RPMI8226 (cell line): ENCODE results near the gene FBXW9.
"Not testable (repeated sequence)": the region's sequence is repeated elsewhere in the genome, so short reads cannot be mapped to it uniquely, and the experiment has no call there.

ENCODE experiments used
- DNase-seq: peaks from one replicate; pipeline ENCODE4 v3.0.0-alpha.2; 2015

Gene FBXW9

DNA sequence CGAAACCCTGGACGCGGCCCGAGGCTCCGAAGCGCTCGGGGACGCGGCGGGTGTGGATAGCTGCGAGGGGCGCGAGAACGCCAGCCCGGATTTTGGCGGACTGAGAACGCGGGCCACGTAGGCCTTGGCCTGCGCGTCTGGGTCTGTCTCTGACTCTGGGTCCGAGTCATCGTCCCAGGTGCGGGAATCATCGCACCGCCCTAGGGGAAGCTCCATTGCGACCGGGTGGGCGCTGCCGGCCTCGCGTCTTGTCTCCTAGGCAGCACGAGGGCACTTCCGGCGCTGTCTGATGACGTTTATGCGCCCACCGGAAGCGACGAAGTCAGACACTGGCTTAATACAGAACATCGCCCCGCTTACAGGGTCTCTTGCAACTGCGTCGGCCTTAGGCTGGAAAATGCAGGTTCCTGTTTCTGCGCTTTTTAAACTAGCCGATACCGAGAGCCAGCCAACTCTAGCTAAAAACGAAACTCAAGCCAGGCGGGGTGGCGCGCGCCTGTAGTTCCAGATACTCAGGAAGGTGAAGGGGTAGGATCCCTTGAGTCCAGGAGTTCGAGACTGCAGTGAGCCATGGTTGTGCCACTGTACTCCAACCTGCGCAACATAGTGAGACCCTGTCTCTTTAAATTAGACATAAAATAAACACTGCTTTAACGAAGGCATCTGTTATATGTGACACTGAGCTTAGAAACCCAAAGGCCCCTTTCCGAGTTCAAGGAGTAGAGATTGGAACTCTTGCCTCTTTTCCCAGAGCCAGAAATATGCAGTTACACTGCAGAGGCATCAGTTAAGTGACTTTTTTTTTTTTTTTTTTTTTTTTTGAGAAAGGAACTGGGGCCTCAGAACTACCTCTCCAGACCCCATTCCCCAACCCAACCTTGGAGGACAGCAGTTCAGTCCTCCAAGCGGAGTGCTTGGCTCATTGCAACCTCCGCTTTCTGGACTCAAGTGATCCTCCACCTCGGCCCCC, at the start of gene FBXW9:
TSS of gene FBXW9 (minus strand) at position 266 of the 970 bp plus-strand sequence. CDS start at position 216, 50 bp downstream.
- peak; percentile 97 for DNase-seq

DNA sequence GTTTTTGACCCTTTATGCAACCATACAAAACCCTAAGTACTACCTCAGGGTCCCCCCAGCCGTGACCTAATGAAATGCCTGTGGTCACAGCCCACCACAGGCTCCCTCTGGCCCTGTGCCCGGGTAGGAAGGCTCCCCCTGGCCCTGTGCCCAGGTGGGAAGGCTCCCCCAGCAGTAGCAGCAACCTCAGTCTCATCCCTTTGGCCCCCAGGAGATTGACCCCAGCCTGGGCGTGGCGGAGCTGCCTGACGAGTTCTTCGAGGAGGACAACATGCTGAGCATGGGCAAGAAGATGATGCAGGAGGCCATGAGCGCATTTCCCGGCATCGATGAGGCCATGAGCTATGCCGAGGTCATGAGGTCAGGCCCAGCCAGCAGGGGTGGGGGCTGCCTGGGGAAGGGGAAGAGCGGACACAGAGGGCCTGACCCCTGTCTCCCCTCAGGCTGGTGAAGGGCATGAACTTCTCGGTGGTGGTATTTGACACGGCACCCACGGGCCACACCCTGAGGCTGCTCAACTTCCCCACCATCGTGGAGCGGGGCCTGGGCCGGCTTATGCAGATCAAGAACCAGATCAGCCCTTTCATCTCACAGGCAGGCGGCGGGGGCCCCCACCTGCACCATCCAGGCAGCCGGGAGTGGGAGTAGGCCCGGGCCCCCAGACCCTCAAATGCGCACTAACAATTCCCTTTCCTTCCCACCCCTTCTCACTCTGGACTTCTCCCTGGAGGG, 48.9 kb upstream of the FBXW9 start:
- no peak for DNase-seq

DNA sequence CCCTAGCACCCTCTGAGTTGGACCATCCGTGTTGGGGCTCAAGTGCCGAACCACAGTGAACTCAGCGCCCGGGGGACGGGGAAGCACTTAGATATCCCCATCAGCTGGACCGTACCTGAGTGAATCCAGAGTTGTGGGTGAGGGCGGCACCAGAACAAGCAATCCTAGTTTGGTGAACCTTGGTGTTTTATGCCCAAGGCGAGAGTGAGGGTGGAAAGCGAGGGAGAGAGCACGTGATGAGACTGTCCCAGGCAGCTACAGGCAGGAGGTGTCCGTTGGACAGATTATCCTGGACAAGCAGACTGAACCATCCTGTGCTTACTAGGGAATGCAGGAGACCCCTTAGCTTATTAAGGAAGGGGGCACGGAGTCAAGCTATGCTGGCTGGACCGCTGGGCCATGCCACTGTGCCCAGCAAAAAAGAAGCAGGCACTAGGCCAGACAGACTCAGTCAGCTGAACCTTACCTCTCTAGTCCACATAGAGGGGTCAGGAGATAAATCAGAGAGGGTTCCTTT, 41.5 kb upstream of the FBXW9 start:
- no peak for DNase-seq

DNA sequence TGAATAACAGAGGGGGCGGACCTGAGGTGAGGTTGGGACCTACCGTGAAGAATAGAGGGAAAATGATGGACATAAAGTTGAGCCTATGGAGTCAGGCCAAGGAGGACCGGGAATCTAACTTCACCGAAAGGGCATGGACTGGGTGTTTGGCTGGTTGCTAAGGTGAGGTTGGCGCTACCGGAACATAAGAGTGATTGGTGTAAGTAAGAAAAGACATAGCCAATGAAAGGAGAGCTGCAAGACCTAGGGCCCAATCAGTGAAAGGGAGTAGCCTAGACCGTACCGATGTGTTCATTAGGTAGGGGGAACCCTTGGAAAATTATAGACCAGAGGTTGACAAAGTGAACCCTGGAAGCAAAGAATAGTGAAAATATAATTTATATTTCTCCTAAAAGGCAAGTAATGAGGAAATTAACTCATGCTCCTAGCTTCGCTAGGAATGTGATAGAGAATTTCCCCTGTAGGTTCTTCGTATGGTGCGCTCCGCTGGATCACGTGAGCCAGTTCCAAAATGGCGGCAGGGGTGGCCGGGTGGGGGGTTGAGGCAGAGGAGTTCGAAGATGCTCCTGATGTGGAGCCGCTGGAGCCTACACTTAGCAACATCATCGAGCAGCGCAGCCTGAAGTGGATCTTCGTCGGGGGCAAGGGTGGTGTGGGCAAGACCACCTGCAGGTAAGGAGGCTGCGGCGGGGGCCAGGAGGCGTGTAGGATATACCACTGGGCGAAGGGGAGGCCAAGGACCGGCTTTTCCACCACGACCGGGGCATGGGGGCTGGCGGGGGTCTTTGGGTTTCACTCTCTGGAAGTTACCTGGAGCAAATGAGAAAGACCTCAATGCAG, 40.8 kb upstream of the FBXW9 start, which contains the start of gene GET3:
TSS of gene GET3 (plus strand) at position 503 of the 840 bp plus-strand sequence. CDS start at position 512, 9 bp downstream.
- DNase-seq, result peak; percentile 92

DNA sequence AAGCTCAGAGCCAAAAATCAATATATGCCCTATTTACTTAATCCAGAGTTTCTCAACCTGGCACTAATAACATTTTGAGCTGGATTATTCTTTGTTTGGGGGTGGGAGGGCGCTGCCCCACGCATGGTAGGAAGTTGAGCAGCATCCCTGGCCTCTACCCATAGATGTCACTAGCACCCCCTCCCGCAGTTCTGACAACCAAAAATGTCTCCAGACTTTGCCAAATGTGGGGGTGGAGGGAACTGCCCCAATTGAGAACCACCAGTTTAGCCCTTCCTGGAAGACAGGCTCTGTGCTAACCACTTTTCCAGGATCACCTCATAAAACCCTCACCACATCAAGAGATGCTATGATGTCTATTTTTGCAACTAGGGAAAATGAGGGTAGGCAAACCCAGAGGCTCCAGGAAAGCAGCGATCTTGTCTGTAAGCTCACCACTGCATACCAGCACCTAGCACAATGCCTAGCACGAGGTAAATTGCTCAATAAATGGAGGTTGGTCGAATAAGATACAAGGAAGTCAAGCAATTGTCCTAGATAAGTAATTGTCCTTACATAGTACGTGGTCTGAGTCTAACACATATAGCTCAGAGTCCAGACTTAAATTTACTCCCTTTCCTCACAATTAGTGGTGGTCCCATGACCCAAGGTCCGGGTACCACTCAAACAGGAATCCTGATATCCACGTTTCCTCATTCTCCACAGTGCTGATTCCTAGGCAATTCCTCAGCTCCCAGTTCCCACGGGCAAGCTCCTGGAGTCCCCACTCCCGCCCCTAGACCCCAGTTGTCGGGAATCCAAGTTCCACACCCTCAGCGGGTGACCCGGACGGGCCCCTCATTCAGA, 37.2 kb upstream of the FBXW9 start:
- peak; percentile 80 for DNase-seq

DNA sequence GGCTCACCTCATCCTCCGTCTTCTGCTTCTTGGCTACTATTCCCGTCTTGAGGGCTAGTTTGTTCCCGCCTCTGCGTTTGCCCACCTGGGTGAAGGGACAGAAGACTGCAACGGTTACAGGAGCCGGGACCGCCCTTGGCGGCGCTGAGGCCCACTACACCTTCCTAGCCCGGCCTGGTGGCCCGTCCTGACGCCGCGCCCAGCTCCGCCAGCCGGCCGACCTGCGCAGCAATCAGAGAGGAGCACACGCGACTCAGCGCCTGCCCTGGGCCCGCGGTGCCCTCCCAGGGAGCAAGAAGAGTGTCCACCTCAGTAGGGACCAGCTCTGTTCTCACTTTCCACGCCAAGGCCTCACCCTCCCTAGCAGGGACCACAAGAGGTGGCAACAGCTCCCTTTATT, 34.9 kb upstream of the FBXW9 start:
- DNase-seq, result no peak

DNA sequence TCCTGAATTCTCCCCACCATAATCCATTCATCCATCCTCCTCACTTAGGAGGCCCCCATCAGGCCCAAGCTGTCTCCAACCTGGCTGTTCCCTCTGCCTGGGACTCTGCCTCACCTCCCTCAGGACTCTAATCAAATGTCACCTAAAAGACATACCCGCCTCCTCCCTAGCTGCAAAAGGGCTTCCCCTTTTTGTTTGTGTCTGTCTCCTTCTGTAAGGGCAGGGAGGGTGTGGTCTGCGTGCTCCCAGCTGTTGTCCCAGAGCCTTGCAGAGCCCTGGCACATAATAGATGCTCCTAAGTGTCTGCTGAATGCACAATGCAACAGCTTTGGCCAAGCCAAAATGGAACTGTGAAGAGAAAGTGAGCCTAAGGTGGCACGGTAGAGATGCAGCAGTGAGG, 33.6 kb upstream of the FBXW9 start:
- no peak for DNase-seq

DNA sequence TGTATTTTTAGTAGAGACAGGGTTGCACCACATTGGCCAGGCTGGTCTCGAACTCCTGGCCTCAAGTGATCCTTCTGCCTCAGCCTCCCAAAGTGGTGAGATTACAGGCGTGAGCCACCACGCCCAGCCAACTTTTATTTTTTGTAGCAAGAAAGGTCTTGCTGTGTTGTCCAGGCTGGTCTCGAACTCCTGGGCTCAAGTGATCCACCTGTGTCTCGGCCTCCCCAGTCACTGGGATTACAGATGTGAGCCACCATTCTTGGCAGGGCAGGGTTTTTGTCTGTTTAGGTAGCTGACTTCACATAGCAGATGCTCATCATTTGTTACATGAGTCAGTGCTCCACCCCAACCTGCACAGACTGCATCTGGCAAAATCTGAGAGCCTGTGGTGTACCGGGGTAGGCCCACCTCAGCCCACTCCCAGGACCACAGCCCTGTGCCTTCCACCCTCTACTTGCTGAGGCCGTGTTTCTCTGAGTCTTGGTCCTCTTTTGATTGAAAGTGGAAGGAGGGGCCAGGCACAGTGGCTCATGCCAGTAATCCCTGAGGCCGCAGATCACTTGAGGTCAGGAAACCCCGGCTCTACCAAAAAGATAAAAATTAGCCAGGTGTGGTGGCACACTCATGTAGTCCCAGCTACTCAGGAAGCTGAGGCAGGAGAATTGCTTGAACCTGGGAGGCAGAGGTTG, 31.5 kb upstream of the FBXW9 start:
- DNase-seq, result no peak

DNA sequence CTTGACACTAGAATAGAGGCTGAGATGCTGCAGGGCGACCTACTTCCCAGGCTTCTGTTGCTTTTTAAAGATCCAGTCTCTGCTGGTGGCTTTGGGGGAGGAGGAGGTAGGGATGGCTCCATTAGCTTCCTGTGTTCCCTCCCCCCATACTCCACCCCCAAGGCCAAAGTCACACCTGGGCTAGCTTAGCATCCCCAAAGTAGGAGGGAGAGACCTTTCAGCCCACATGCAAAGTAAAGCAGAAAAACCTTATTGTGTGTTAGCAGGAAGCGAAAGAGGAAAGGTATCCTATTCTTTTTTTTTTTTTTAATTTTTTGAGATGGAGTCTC, 30.5 kb upstream of the FBXW9 start:
- DNase-seq, result no peak

DNA sequence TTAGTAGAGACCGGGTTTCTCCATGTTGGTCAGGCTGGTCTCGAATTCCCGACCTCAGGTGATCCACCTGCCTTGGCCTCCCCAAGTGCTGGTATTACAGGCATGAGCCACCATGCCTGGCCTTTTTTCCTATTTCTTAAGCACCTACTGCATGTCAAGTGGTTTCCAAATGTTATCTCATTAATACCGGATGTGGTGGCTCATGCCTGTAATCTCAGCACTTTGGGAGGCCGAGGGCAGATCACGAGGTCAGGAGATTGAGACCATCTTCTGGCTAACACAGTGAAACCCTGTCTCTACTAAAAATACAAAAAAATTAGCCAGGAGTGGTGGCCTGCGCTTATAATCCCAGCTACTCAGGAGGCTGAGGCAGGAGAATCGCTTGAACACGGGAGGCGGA, 29.2 kb upstream of the FBXW9 start:
- not testable (repeated sequence) for DNase-seq

DNA sequence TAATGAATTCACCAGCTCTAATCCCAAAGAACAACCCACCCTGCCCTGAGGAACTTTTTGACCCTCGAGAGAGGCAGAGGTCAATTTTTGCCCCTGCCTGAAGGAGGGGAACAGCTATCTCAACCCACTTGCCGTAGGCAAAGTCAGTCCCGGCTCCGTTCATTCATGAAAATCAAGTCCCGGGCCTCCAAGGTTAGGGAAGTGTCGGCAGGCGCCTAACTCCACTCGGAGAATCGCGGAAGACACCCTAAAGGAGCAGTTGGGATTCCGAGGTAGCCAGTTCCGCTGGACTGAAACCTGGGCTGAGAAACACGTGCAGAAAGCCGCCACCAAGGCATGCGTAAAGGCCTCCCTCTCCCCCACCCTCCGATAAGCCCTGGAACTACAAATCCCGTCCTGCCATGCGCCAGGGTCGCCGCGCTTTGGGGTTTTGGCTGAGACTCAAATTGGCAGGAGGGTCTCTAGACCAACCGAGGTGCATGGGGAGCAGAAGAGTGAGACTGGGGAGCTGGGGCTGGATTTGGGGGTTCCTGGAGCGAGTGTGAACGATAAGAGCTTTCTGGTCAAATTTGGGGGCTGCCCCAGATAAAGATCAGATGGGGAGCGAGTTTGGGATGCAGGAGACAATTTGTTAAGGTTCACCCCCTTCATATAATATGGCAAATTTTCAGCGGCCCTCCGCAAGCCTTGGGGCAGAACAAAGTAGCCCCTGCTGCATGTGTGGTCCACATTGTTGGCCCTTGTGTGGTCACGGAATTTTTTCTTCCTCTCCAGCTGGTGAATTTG, 27.4 kb upstream of the FBXW9 start, which contains the start of gene TNPO2:
TSS of gene TNPO2 (minus strand) at position 292 of the 786 bp plus-strand sequence. CDS start 2,955 bp downstream, outside the sequence.
- peak; percentile 83 for DNase-seq

DNA sequence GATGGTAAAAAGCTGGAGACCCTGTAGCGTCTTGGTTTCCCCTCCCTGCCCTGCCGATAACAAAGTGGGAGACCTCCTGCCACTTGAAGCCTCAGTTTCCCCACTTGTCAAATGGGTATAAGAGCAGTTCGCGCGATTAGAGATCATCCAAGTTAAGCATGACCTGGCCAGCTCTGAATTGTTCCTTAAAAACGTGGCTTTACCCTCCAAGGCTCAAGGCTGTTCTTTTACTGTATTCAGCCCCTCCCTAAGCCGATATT, 26.9 kb upstream of the FBXW9 start:
- DNase-seq, result no peak

DNA sequence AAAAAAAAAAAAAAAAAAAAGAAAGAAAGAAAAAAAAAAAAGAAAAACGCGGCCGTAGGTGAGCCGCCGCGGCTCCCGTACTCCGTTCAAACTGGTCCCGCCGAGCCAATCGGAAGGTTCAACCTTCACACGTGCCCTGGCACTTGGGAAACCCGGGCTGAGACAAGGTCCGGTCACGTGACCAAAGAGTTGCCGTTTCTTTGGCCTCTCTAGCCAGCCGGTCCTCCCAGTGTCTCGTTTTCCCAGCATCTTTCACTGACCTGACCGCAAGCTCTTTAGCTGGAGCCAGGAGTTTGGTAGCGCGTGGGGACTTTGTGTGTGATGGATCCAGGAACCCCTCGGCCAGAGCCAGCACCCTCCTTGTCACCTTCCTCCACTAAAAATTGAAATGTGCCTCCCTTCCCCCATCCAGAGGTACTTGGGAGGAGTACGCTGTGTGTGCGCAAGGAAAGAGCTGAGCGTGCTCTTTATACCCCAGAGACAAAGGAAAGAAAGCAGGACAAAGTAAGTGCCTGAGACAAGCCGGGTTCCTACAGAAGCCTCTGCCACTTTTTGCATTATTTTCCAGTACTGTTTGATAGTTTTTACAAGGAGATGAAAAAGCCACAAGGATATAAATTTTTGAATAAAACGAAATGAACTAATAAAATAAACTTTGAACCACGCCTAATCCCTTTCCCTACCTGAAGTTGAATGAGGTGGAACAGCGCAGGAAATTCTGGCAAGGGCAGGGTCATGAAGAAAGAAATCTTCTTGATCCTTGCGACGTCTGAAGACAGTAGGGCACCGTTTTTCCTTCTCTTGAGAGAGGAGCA, 26.3 kb upstream of the FBXW9 start:
- peak; percentile 99 for DNase-seq

DNA sequence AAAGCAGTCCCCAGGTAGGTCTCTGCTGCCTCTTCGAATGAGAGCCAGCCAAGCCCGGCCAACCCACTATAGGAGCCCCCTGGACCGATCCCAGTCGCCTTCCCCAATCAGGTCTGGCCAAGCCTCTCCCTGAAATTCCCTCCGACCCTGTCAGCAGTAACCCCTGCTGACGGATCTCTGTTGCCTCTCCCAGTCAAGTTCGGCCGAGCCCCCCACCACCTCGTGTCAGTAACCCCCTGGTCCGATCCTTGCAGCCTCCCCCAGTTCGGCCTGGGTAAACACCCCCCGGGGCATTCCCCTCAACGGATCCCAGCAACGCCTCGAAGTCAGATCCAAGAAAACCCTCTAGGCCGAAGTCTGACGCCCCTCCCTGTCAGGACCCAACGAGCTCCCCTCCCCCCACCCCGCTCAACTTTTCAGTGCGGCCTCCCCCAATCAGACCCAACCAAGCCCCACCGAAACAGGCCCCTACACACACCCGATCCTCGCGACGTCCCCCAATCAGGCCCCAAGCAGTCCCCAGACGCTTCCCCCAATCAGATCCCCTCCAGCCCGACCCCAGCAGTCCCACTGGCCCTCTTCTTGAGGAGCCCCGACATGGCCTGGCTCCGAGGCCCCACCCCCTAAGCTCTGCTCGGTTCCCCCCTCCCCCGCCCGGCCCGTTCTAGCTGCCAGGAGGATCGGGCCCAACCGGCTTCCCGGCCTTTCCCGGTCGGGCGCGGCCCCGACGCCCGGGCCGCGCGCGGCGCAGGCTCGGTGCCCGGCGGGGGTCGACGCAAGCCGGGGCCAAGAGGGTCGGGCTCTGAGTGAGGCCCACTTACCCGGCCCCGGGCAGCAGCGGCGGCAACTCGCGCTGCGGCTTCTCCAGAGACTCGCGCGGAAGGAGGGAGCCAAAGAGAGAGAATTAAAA, 25.5 kb upstream of the FBXW9 start:
- peak; percentile 48 for DNase-seq

DNA sequence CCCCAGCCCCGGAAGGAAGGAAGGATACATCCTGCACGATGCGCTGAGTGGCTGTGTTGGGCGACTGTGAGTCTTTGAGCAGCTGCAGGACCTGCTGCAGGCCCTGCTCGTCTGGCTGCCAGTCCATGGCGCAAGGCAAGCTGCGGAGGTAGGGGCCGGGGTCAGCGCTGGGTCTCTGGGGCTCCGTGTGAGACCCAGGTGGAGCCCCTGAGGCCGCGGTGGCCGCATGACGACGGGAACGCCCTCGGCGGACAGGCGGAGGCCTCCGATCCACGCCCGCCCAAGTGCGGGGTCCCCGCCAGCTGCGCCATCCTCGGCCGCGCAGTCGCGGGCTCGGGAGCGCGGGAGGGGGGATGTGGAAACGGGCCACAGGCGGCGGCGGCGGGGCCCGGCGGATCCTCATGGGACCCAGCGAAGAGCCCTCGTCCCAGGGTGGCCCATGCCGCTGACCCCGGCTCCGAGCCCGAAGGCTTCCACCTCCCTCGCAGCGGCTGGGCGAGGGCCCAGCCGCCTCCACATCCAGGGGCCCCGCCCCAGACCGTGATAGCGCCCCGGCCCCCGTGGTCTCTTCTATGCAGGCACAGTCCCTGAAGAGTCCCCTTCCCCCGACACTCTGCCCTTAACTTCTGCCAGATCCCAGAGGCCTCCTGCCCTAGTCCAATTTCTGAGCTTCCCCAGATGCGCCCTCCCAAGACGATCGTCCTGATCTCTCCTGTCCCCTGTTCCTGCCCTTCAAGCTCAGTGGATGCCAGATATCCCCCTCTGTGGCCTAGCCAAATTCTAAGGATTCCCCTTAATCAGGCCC, 24.6 kb upstream of the FBXW9 start:
- DNase-seq, result no peak

DNA sequence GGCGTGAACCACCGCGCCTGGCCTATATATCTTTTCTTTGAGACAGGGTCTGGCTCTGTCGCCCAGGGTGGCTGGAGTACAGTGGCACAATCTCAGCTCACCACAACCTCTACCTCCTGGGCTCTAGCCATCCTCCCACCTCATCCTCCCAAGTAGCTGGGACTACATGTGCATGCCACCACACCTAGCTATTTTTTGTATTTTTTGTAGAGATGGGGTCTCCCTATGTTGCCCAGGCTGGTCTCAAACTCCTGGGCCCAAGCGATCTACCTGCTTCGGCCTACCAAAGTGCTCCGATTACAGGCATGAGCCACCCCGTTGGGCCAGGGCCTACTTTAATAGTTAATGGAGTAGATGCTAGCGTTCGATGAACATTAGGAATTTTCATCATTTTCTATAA, 23.9 kb upstream of the FBXW9 start:
- no peak for DNase-seq

DNA sequence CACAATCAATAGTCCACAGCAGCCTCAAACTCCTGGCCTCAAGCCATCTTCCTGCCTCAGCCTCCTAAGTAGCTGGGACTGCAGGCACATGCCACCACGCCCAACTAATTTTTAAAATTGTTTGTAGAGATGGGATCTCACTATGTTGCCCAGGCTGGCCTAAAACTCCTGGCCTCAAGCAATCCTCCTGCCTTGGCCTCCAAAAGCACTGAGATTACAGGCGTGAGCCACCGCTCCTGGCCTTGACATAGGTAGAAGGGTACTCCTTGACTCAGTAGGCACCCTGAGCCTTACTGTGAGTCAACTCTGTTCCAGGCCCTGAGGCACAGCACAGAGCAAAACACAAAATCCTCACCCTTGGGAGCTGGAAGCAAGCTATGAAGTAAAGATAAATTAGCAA, 19.5 kb upstream of the FBXW9 start:
- DNase-seq, result no peak

DNA sequence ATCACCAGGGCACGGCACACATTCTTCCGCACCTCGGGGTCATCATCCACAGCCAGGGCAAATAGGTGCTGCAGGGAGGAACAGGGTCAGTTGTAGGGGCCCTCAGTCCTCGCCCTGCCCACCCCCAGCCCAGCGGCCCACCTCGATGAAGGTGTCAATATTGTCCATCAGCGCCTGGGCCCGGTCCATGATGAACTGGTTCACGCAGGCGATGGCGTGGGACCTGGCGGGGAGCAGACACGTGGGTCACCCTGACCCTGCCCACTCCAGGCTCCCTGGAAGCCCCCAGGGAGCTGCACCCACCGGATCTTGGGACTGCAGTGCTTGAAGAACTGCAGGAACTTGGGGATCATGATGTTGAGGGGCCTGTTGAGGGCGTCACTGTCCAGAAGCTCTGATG, 18.7 kb upstream of the FBXW9 start:
- no peak for DNase-seq
